Activated B cell treated with CpG ODN at 0.5 μM for 24 hours (primary cell): ENCODE results near the gene ARFGAP2. TPM values are rescaled to one million over a fixed set of nuclear protein-coding genes. Genes with fewer than 3 reads are reported as not detected.

ENCODE experiments used
- ATAC-seq: fragments of 200-7000 bp; cut with Tn5 transposase; one replicate; pipeline ENCODE4 v1.10.0; 2021; ENCODE audit warnings: low read depth, mild to moderate bottlenecking, moderate library complexity
- CTCF ChIA-PET: fragments of 350-600 bp; sonication (Branson Sonifier 250); formaldehyde crosslinking; loops from one replicate; lab custom pipeline; 2021; ENCODE audit warnings: antibody characterized with exemption; lab: Charles Lee
- POLR2A ChIA-PET: fragments of 350-600 bp; sonication (Branson Sonifier 250); formaldehyde crosslinking; loops from one replicate; lab custom pipeline; 2021; ENCODE audit warnings: antibody characterized with exemption; lab: Charles Lee
- DNase-seq: peaks from one replicate; pipeline ENCODE4 v3.0.0; 2022
- H3K27ac Mint-ChIP-seq: one replicate; pipeline ENCODE4 v1.8.0; 2020; ENCODE audit warnings: mixed read lengths
- H3K27me3 Mint-ChIP-seq: one replicate; pipeline ENCODE4 v1.8.0; 2021; ENCODE audit warnings: mixed read lengths
- H3K36me3 Mint-ChIP-seq: one replicate; pipeline ENCODE4 v1.8.0; 2021; ENCODE audit warnings: low read depth, mixed read lengths
- H3K4me1 Mint-ChIP-seq: one replicate; pipeline ENCODE4 v1.8.0; 2021; ENCODE audit warnings: mixed read lengths
- H3K4me3 Mint-ChIP-seq: one replicate; pipeline ENCODE4 v1.8.0; 2020; ENCODE audit warnings: mild to moderate bottlenecking, mixed read lengths
- H3K9me3 Mint-ChIP-seq: one replicate; pipeline ENCODE4 v1.8.0; 2020; ENCODE audit warnings: mixed read lengths
- CTCF ChIP-seq: fragments of 200-600 bp; IDR thresholded peaks from one replicate; pipeline ENCODE4 v1.8.0; 2022; ENCODE audit warnings: antibody characterized with exemption, mild to moderate bottlenecking
- intact Hi-C: fragments of 100-400 bp; cut with micrococcal nuclease; formaldehyde crosslinking; loops from one replicate; pipeline ENCODE4 v1.15.1; 2024
- total RNA-seq: library from RNA; stranded (reverse); gene quantifications from 2 replicates; pipeline ENCODE4 v1.2.3, GENCODE V29; 2022

Gene ARFGAP2
- total RNA-seq, 1 donor from 2014 or later = 176 TPM

GRCh38 chr11:47171856-47172255, 4.8 kb downstream of the ARFGAP2 start:
- intact Hi-C loops = no loop called here
- ChIA-PET POLR2A (interaction anchor here (0.5 to 1.2 kb wide), 5 partner anchors 15 to 278 kb away, joined by 3 to 4 read pairs (median 3); partner anchors contain the start of gene PSMC3), CTCF (interaction anchor here (0.8 to 1.4 kb wide), 4 partner anchors 9 to 241 kb away, joined by 3 read pairs; no protein-coding TSS in a partner anchor)
- TF ChIP-seq CTCF = no peak
- Mint-ChIP-seq H3K27ac (no peak overlapping the region), H3K36me3 (peaks cover 78% of the 10 kb centered on the region), H3K4me1 (peaks cover 21% of the 10 kb centered on the region), H3K4me3 (no peak overlapping the region), H3K27me3 (no peaks in the 10 kb centered on the region), H3K9me3 (no peaks in the 10 kb centered on the region)
- DNase-seq (no peak), ATAC-seq (no peak)

DNA sequence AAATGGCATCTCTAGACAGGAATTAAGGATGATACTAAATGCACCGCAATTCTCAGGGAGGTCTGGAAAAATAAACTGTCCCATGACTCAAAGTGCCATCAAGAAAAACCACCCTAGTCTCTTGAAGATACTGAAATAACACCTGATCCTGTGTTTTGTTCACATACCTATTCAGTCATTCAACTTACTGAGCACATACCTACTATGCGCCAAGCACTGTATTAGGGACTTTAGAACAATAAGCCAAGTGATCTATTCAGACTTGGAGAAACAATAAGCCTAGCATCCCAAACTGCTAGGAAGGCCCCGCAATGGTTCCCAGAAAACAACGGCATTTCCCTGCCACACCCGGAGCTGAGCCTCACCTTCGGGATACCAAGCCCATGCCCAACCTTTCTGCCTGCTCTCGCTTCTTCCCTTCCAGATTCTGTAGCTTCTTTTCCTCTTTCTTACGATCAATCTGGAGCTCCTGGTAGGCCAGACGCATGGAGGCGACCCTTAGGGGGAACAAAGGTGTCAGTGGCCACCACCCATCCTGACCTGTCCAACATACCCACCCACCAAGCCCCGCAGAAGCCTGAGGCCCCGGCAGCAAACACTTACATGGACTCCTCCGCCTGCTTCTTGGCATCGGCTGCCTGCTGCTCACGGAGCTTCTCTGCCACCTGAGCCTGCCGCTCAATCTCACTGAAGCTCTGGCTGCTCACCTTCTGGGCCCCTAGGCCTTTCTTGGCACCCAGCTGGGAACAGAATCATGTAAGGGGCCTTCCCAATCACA, 5.4 kb downstream of the ARFGAP2 start:
- POLR2A ChIA-PET = interaction anchor here (0.6 to 1.2 kb wide), 4 partner anchors 16 to 544 kb away, joined by 3 read pairs; partner anchors contain the start of gene PSMC3
- Mint-ChIP-seq H3K27me3 (no peaks in the 10 kb centered on the region), H3K4me3 (no peak overlapping the region), H3K9me3 (no peaks in the 10 kb centered on the region), H3K36me3 (peaks cover 80% of the 10 kb centered on the region), H3K27ac (no peak overlapping the region), H3K4me1 (peaks cover 21% of the 10 kb centered on the region)
- ATAC-seq (no peak), DNase-seq (no peak)
- intact Hi-C loops = no loop called here
- TF ChIP-seq CTCF = no peak
- CTCF ChIA-PET = interaction anchor here (1.1 to 1.3 kb wide), 2 partner anchors 18 to 241 kb away, joined by 3 read pairs; no protein-coding TSS in a partner anchor

GRCh38 chr11:47166368-47166767, 10.3 kb downstream of the ARFGAP2 start:
- ChIA-PET POLR2A (no interaction called here), CTCF (no interaction called here)
- intact Hi-C loops = no loop called here
- Mint-ChIP-seq H3K4me1 (no peaks in the 10 kb centered on the region), H3K36me3 (peaks cover 76% of the 10 kb centered on the region), H3K27ac (no peak overlapping the region), H3K9me3 (no peaks in the 10 kb centered on the region), H3K4me3 (no peak overlapping the region), H3K27me3 (no peaks in the 10 kb centered on the region)
- DNase-seq = no peak
- ATAC-seq = no peak
- no peak for TF ChIP-seq CTCF

GRCh38 chr11:47165253-47165840, 11.3 kb downstream of the ARFGAP2 start:
- Mint-ChIP-seq H3K4me1 (no peaks in the 10 kb centered on the region), H3K36me3 (peaks cover 67% of the 10 kb centered on the region), H3K9me3 (no peaks in the 10 kb centered on the region), H3K27me3 (no peaks in the 10 kb centered on the region), H3K4me3 (no peak overlapping the region), H3K27ac (no peak overlapping the region)
- ChIA-PET CTCF (interaction anchor here (3.0 kb wide), 1 partner anchor 13 kb away, joined by 11 read pairs; no protein-coding TSS in a partner anchor), POLR2A (no interaction called here)
- DNase-seq = no peak
- TF ChIP-seq CTCF = no peak
- no peak for ATAC-seq
- intact Hi-C loops = no loop called here

DNA sequence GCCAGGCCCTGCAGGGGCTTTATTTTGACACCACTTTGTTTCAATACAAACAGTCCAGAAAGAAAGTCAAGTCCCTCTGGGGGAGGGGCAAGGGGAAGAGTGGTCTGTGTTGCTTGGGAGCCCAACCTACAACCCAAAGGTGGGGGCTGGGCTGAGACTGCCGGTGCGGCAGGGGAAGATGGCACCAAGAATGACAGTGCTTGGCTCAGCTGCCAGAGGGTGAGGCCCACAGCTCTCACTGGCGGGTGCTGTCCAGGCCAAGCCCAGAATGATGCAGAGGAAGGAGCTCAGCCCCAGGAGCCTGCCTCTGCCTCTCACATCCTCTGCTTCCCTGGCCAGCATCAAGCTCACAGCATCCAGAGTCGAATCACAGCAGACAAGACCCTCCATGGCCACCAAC, 12.4 kb downstream of the ARFGAP2 start:
- Mint-ChIP-seq H3K27ac (no peak overlapping the region), H3K4me3 (no peak overlapping the region), H3K9me3 (no peaks in the 10 kb centered on the region), H3K27me3 (no peaks in the 10 kb centered on the region), H3K36me3 (peaks cover 63% of the 10 kb centered on the region), H3K4me1 (no peaks in the 10 kb centered on the region)
- no peak for TF ChIP-seq CTCF
- DNase-seq (no peak), ATAC-seq (no peak)
- ChIA-PET POLR2A (no interaction called here), CTCF (interaction anchor here (3.0 kb wide), 1 partner anchor 12 kb away, joined by 11 read pairs; no protein-coding TSS in a partner anchor)
- intact Hi-C loops = loop anchor here (5.0 kb wide), 1 partner anchor 777 kb away; no protein-coding TSS in a partner anchor
